HCT116 (cell line): ENCODE results near the gene SPATA16.

ENCODE experiments used
- CEBPB ChIP-seq: IDR thresholded peaks from 2 replicates; pipeline ENCODE4 v1.6.1; 2012; ENCODE audit warnings: low read depth
- CTCF ChIP-seq, 3 experiments: fragments of 200-600 bp in 1 of 3; sonication (generic) in 1 of 3; IDR thresholded peaks in 2 of 3; conservative IDR thresholded peaks in 1 of 3; 2 replicates each; pipeline ENCODE4 v1.5.1; 2012 to 2017; ENCODE audit warnings: low read depth in 2 of 3, low read length in 2 of 3, antibody characterized with exemption in 1 of 3, borderline replicate concordance in 1 of 3, control low read depth in 1 of 3, mild to moderate bottlenecking in 1 of 3, mixed read lengths in 1 of 3, mixed run types in 1 of 3, moderate library complexity in 1 of 3; ENCODE audit not compliant: insufficient read depth in 1 of 3
- POLR2A ChIP-seq: IDR thresholded peaks from 2 replicates; pipeline ENCODE4 v1.7.0; 2011; ENCODE audit warnings: borderline replicate concordance; ENCODE audit not compliant: insufficient read depth, insufficient read length; ENCODE audit errors: extremely low read depth
- POLR2AphosphoS5 ChIP-seq: IDR thresholded peaks from 2 replicates; pipeline ENCODE4 v1.6.1; 2011; ENCODE audit warnings: mild to moderate bottlenecking, low read depth, low read length, moderate library complexity
- SP1 ChIP-seq: IDR thresholded peaks from 2 replicates; pipeline ENCODE4 v1.6.1; 2012; ENCODE audit warnings: low read depth
- SRF ChIP-seq: IDR thresholded peaks from 2 replicates; pipeline ENCODE4 v1.6.1; 2012; ENCODE audit warnings: low read depth

- TF ChIP-seq CTCF (IDR thresholded peaks at IDR 0.05 in 2 of 3, conservative IDR thresholded peaks at IDR 0.05 in 1 of 3; ENCODE audit: borderline replicate concordance in 1 of 3, insufficient read depth in 1 of 3, low read depth in 2 of 3, low read length in 2 of 3) (no peak), POLR2AphosphoS5 (no peak), SRF (no peak), CEBPB (no peak), SP1 (no peak), POLR2A (no peak)
These were observed 172.4 kb downstream of the SPATA16 start for GRCh38 chr3:172968646-172969045.
